ENCODE data around the gene SCN5A. TPM values are rescaled to one million over a fixed set of nuclear protein-coding genes. Genes with fewer than 3 reads are reported as not detected.

SCN5A gene
- total RNA-seq, 1 experiment from 2014 or later = 11.5 TPM

DNA sequence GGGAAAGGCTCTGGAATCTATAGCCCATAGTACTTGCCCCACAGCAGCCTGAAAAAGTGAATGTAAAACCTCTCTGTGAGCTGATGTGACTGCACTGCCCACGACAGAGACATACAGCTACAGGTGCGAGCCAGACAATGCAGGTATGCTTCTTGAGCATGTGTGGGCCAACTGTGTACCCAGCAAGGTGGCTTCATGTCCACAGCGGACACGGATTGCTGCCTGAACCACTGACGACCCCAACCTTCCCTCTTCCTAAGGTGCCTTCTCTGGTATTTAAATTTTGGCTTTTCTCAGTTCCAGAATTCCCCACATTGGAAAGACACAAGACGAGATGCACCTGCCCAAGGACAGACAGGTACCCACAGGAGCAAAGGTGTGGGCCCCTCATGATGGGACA lies 65.8 kb downstream of the SCN5A start:
- Histone ChIP-seq H3K9ac (ENCODE audit: low read length) (no peak overlapping the region), H3K27ac (ENCODE audit: low read depth, low read length) (no peak overlapping the region), H2AFZ (ENCODE audit: low read depth, low read length, poor library complexity, severe bottlenecking) (no peak overlapping the region), H3K79me2 (ENCODE audit: insufficient read depth, low read length) (no peaks in the 10 kb centered on the region), H3K4me2 (ENCODE audit: low read length) (no peak overlapping the region), H3K4me3 (replicated peaks in 1 of 2; ENCODE audit: low read depth in 1 of 2, low read length in 2 of 2) (no peak overlapping the region), H3K4me1 (ENCODE audit: control insufficient read depth in 1 of 2, insufficient read depth in 2 of 2, low read length in 2 of 2) (no peaks in the 10 kb centered on the region), H3K36me3 (ENCODE audit: control insufficient read depth in 1 of 2, insufficient read depth in 2 of 2, low read length in 2 of 2) (no peaks in the 10 kb centered on the region; a peak in 1 of 4 replicates), H4K20me1 (ENCODE audit: insufficient read depth) (no peaks in the 10 kb centered on the region), H3K9me3 (ENCODE audit: control insufficient read depth in 1 of 2, insufficient read depth in 1 of 2, low read depth in 1 of 2, low read length in 2 of 2) (no peaks in the 10 kb centered on the region), H3K27me3 (ENCODE audit: insufficient read depth, low read length) (no peaks in the 10 kb centered on the region), H3K9me2 (ENCODE audit: insufficient read depth) (no peaks in the 10 kb centered on the region)
- no peak for TF ChIP-seq SRF (IDR thresholded peaks at IDR 0.05; ENCODE audit: low read depth)
- no peak for TF ChIP-seq ELF1 (IDR thresholded peaks at IDR 0.05; ENCODE audit: borderline replicate concordance, low read depth)
- TF ChIP-seq YY1 (IDR thresholded peaks at IDR 0.05; ENCODE audit: extremely low read depth, insufficient replicate concordance, low read depth, low read length) = no peak
- TF ChIP-seq, protein P1, sequence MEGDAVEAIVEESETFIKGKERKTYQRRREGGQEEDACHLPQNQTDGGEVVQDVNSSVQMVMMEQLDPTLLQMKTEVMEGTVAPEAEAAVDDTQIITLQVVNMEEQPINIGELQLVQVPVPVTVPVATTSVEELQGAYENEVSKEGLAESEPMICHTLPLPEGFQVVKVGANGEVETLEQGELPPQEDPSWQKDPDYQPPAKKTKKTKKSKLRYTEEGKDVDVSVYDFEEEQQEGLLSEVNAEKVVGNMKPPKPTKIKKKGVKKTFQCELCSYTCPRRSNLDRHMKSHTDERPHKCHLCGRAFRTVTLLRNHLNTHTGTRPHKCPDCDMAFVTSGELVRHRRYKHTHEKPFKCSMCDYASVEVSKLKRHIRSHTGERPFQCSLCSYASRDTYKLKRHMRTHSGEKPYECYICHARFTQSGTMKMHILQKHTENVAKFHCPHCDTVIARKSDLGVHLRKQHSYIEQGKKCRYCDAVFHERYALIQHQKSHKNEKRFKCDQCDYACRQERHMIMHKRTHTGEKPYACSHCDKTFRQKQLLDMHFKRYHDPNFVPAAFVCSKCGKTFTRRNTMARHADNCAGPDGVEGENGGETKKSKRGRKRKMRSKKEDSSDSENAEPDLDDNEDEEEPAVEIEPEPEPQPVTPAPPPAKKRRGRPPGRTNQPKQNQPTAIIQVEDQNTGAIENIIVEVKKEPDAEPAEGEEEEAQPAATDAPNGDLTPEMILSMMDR (IDR thresholded peaks at IDR 0.05 in 2 of 3, conservative IDR thresholded peaks at IDR 0.05 in 1 of 3; ENCODE audit: borderline replicate concordance in 1 of 3, insufficient read depth in 1 of 3, low read depth in 2 of 3, low read length in 2 of 3) = no peak
- TF ChIP-seq, protein P2, sequence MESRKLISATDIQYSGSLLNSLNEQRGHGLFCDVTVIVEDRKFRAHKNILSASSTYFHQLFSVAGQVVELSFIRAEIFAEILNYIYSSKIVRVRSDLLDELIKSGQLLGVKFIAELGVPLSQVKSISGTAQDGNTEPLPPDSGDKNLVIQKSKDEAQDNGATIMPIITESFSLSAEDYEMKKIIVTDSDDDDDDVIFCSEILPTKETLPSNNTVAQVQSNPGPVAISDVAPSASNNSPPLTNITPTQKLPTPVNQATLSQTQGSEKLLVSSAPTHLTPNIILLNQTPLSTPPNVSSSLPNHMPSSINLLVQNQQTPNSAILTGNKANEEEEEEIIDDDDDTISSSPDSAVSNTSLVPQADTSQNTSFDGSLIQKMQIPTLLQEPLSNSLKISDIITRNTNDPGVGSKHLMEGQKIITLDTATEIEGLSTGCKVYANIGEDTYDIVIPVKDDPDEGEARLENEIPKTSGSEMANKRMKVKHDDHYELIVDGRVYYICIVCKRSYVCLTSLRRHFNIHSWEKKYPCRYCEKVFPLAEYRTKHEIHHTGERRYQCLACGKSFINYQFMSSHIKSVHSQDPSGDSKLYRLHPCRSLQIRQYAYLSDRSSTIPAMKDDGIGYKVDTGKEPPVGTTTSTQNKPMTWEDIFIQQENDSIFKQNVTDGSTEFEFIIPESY (IDR thresholded peaks at IDR 0.05; ENCODE audit: extremely low read depth, insufficient replicate concordance, low read length) = no peak
- TF ChIP-seq, protein P3, sequence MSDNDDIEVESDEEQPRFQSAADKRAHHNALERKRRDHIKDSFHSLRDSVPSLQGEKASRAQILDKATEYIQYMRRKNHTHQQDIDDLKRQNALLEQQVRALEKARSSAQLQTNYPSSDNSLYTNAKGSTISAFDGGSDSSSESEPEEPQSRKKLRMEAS (IDR thresholded peaks at IDR 0.05) = no peak
- TF ChIP-seq, protein P4, sequence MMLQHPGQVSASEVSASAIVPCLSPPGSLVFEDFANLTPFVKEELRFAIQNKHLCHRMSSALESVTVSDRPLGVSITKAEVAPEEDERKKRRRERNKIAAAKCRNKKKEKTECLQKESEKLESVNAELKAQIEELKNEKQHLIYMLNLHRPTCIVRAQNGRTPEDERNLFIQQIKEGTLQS (IDR thresholded peaks at IDR 0.05) = no peak
- ChIA-PET CTCF (no interaction called here), RAD21 (ENCODE audit: low non-redundant PET in 1 of 2, low total read pairs in 2 of 2, uncharacterized antibody in 2 of 2, unreplicated experiment in 2 of 2) (no interaction called here), POLR2A (no interaction called here)
- BruUV-seq (replicated peaks) = no TSS peak
- ATAC-seq = no peak
- intact Hi-C loops (cut with micrococcal nuclease) = no loop called here
- DNase-seq (ENCODE audit: low read depth, low spot score) = no peak
